Inflammatory macrophage treated with lipopolysaccharide for 1 hour (primary cell): ENCODE data around the gene RAB12.
"Not testable (repeated sequence)": the region's sequence is repeated elsewhere in the genome, so short reads cannot be mapped to it uniquely, and the experiment has no call there.

Experiments used
- DNase-seq, 2 donors: peaks; one replicate each; pipeline ENCODE4 v3.0.0-alpha.2; 2020 to 2022

The RAB12 gene

GRCh38 chr18:8611916-8612576, 2.8 kb downstream of the RAB12 start:
- no peak for DNase-seq

GRCh38 chr18:8614875-8615274, 5.6 kb downstream of the RAB12 start:
- DNase-seq: no peak

- DNase-seq: peak; percentile 79 to 82
These were observed 6.3 kb downstream of the RAB12 start for GRCh38 chr18:8615397-8616027.

- DNase-seq: no peak
These were observed 6.8 kb downstream of the RAB12 start for GRCh38 chr18:8616028-8616401.

- DNase-seq: no peak
These were observed 8.7 kb downstream of the RAB12 start for GRCh38 chr18:8617907-8618306.

- no peak for DNase-seq
These were observed 9.8 kb downstream of the RAB12 start for GRCh38 chr18:8619041-8619440.

DNA sequence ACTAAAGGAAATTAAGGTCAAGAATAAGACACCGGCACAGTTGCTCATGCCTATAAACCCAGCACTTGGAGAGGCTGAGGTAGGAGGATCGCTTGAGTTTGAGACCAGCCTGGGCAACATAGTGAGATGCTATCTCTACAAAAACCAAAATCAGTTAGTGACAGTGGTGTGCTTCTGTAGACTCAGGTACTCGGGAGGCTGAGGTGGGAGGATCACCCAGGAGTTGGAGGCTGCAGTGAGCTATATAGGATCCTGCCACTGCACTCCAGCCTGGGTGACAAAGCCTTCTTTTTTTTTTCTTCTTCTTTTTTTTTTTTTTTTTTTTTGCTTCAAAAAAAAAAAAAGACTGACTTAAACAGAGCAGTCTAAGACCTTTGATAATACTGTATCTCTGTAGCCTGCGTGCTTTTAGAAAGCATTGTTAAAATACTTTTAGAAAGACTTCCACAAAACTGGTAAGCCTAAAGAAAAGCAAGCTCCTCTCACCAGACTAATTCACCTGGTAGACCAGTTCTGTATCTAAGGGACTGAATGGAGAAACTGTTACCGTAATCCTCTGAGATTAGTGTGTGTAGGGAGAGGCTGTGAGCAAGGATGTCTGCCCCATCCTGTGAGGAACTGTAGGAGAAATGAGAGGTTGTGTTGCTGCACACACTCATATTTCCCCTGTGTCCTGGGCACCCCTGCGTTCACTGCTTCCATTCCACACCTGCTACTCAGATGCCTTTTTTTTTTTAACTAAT, 10.8 kb downstream of the RAB12 start:
- no peak for DNase-seq

DNA sequence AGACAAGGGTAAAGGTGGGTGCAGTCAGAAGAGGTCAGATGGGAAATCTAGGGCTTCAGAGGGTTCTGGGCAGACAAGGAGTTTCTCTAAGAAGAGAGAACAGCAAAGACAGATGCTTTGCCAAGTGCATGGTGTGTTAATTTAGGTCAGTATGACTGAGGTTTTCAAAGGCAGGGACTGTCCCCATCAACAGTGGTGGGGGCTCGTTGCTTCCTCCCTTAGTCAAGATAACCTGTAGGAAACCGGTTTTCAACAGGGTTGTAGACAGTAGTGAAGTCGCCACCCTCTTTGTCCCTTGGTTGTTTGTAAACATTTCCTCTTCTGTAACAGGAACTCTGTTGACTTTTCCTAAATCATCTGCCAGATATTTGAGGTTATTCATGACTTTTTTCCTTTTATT, 11.6 kb downstream of the RAB12 start:
- no peak for DNase-seq

DNA sequence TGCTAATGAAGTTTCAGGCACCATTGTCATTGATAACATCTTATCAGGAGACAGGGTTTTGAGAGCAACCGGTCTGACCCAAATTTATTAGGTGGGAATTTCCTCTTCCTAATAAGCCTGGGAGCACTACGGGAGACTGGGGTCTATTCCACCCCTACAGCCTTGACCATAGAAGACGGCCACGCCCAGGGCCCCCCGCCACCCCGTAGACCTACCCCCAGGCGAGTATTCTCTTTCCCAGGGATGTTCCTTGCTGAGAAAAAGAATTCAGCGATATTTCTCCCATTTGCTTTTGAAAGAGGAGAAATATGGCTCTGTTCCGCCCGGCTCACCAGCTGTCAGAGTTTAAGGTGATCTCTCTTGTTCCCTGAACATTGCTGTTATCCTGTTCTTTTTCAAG, 13.4 kb downstream of the RAB12 start:
- DNase-seq: not testable (repeated sequence)

GRCh38 chr18:8623549-8624106, 14.4 kb downstream of the RAB12 start:
- DNase-seq: peak; percentile 51 to 74

- DNase-seq: no peak
These were observed 16.3 kb downstream of the RAB12 start for GRCh38 chr18:8625461-8626092.

- DNase-seq: no peak
These were observed 17.3 kb downstream of the RAB12 start for GRCh38 chr18:8626414-8627106.

DNA sequence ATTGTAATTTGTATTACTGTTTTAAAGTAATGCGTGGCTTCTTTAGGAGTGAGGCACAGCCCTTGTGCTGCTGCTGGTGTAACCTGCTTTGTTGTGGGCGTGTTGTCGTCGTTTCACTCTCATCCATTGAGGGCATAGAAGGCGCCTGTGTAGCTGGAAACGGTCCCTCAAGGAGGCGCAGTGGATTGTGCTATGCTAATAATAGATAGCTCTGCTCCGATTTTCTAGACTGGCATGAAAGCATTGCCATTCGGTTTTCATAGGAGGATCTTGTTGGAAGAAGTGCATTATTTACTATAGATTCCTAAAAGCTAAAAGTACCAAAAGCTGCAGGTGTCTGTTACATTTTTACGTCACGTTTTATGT, 17.9 kb downstream of the RAB12 start:
- no peak for DNase-seq

DNA sequence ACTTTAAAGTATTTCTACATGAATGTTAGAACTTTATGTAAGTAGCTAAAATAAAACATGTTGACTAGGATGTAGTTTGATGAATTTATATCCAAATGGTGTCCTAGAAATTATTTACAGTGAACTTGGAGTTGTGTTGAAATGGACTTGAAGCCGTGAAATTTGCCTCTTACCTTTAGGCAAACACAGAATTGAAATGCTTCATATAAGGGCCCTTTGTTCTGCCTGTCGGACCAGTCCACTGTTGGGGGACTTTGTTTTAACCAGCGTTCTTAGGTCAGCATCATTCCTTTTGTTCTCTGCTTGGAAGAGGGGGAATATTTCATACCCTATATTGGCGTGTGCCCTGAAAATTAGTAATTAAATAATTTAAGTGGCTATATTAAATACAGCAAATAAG, 18.3 kb downstream of the RAB12 start:
- no peak for DNase-seq

- no peak for DNase-seq
These were observed 20.4 kb downstream of the RAB12 start for GRCh38 chr18:8629602-8630001.

- DNase-seq: no peak
These were observed 21.3 kb downstream of the RAB12 start for GRCh38 chr18:8630546-8630945.

DNA sequence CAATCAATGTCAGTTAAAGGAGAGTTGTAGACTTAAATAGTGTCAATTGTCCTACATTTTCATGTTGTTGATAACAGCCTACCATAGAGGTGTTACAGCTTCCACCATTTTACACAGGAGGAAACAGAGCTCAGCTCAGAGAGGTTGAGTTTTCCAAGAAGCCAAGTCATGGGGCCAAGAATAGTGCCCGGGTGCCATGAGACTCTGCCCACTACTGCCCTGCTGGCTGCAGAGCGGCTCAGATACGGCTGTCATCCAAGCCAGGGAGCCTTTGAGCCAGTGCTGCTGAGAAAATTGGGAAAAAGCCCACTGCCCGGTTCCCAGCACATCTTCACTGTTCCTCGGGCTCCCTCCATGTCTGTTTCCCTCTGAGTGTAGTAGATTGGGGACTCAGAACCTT, 22.0 kb downstream of the RAB12 start:
- DNase-seq: no peak

DNA sequence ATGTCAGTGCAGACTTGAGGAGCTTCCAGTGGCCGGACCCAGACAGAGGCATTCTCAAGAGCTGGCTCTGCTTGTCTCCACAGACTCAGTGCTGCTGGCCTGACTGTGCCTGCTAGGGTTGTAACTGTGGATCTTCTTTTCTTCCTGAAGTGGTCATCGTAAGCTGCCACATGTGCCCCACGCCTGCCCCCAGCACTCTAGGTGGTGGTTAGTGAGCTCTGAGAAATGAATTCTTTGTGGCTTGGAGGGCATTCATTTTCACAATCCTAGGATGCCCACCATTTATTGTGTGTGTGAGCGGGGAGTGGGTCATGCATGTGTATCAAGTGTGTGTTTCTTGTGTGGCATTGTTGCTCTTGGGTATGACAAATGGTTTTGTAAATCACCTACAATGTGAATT, 23.1 kb downstream of the RAB12 start:
- DNase-seq: no peak

GRCh38 chr18:8634508-8634907, 25.3 kb downstream of the RAB12 start:
- no peak for DNase-seq

DNA sequence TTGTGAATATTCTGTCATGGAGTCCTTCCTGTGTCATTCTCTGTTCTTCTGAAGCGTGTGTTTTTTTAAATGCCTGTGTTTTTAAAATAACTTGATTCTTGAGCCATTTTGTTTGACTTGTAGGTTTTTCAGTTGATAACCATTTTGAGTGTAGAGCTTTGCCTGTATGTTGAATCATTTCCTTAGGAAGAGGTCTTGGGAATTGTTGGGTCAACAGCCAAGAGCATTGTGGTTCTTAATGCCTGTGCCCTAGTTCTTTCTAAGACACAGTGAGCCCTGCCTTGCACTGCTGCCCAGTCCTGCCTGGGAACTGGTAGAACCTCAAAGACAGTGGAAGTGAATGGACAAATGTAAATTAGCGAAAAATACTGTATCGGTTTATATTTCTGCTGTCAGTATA, 25.9 kb downstream of the RAB12 start:
- no peak for DNase-seq

DNA sequence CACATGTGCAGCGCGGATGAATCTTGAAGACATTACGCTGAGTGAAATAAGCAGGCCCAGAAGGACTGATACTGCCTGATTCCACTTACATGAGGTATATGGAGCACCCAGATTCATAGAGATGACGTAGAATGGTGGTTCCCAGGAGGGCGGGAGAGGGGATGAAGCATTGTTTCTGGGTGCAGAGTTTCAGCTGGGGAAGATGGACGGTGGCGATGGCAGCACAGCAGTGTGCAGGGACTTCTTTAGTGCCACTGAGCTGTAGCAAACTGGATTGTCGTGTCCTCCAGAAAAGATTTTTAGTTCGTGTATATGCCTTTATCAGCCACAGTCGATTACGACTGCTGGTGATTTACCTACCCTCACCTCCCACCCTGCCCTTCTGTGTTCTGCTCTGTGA, 30.5 kb downstream of the RAB12 start:
- no peak for DNase-seq

DNA sequence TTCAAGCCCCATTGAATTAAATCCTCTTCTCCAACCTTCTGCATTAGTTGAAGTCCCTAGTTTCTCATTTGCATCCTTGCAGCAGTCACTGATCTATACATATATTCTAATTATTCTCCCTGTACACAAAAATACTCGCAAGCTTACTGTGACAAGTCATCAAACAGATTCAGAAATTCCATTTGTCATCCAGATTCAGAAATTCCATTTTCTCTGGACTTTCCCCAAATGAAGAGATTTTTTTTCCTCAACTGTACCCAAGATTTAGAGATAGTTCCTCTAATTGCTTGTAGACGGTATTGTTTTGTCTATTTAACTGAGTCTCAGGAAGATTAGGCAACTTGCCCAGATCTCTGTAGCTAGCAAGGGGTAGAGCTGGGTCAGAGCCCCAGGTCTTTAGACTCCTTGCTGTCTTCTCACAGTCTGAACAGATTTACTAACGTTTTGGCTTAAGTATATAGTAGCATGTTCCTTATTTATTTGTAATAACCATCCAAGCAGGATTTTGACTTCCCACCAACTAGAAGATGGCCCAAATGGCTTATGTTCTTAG, 34.2 kb downstream of the RAB12 start:
- DNase-seq: peak; percentile 51 to 73

GRCh38 chr18:8647359-8647758, 38.1 kb downstream of the RAB12 start:
- DNase-seq: not testable (repeated sequence)
